Spleen (tissue), 7 donors: ENCODE measurements around the gene SNX12.

ENCODE experiments used
- POLR2A ChIP-seq, 3 donors: fragments of 450-650 bp; IDR thresholded peaks; one replicate each; pipeline ENCODE4 v1.5.1; 2017; ENCODE audit warnings: antibody characterized with exemption in 3 of 3, mild to moderate bottlenecking in 1 of 3
- TF ChIP-seq, protein P1 (sequence below), 11 experiments: fragments of 200-600 bp in 7 of 11; fragments of 450-650 bp in 4 of 11; sonication (generic) in 4 of 11; IDR thresholded peaks in 8 of 11; conservative IDR thresholded peaks in 3 of 11; 1 replicate in 7 of 11; 2 replicates in 4 of 11; pipeline versions ENCODE4 v1.4.0 to v1.8.0; 2016 to 2021; ENCODE audit warnings: antibody characterized with exemption in 11 of 11, inconsistent platforms in 4 of 11, mild to moderate bottlenecking in 1 of 11
- donor health status: DM: no; HTN: no; CAD: no; lungs with moderate emphysema.
- donor health status: DM: no; HTN: no; CAD: no.
- donor health status: DM: no; HTN: no; CAD: no.

DNA sequence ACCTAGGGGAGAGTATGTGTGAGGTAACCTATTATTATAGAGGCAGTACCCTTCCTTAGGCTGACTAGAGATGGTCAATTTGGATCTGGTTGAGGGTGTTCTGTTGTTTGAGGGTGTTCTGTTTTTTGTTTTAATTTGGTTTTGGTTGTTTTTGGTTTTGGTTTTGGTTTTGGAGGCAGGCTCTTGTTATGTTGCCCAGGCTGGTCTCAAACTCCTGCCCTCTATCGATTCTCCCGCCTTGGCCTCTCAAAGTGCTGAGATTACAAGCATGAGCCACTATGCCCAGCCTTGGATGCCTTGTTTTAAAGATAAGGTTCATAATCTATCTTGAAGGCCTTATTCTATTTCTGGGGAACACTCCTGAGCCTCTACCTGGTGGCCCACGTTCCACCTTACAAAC lies 37.5 kb upstream of the SNX12 start:
- TF ChIP-seq, protein P1, sequence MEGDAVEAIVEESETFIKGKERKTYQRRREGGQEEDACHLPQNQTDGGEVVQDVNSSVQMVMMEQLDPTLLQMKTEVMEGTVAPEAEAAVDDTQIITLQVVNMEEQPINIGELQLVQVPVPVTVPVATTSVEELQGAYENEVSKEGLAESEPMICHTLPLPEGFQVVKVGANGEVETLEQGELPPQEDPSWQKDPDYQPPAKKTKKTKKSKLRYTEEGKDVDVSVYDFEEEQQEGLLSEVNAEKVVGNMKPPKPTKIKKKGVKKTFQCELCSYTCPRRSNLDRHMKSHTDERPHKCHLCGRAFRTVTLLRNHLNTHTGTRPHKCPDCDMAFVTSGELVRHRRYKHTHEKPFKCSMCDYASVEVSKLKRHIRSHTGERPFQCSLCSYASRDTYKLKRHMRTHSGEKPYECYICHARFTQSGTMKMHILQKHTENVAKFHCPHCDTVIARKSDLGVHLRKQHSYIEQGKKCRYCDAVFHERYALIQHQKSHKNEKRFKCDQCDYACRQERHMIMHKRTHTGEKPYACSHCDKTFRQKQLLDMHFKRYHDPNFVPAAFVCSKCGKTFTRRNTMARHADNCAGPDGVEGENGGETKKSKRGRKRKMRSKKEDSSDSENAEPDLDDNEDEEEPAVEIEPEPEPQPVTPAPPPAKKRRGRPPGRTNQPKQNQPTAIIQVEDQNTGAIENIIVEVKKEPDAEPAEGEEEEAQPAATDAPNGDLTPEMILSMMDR (IDR thresholded peaks at IDR 0.05 in 8 of 11, conservative IDR thresholded peaks at IDR 0.05 in 3 of 11) = no peak
- no peak for TF ChIP-seq POLR2A (IDR thresholded peaks at IDR 0.05)
